ENCODE data around the gene ENGASE.

ENGASE gene

GRCh38 chr17:79116575-79117368 lies 42.1 kb downstream of the ENGASE start:
- no peak for DNase-seq

- no peak for DNase-seq
These were observed 43.4 kb downstream of the ENGASE start for GRCh38 chr17:79117905-79118487.

DNA sequence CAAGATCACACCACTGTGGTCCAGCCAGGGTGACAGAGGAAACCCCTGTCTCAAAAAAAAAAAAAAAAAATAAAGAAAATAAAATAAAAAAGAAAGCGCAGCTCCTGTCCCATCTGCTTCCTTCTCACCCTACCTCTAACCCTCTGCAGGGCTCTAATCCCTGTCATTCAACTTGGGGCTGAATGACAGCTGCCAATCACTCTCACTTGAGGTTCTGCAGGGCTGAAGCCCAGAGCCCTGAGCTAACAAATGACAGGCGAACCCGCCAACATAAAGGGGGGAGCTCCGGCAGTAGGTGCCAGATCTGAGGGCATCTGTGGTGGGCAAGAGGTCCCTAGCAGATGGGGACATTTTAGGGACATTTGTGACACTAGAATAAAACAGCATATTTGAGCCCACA lies 44.3 kb downstream of the ENGASE start:
- DNase-seq = no peak

GRCh38 chr17:79120259-79120658 lies 45.6 kb downstream of the ENGASE start:
- DNase-seq = no peak

DNA sequence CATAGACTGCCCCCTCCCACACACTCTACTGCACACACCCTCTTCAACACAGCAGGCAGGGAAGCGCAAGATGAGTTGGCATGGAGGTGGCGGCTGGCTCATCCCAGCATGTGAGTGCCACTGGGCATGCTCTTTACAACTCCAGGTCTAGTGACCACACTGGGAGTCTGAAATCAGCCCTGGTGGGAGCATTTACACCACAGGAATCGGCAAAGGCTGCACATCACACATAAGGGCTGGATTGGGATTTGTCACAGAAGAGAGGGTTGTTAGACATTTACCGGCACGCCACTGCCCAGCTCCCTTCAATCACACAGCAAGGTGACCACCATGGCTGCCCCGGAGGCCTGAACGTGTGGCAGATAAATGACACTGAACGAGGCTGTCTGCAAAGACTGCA lies 49.4 kb downstream of the ENGASE start:
- no peak for DNase-seq

DNA sequence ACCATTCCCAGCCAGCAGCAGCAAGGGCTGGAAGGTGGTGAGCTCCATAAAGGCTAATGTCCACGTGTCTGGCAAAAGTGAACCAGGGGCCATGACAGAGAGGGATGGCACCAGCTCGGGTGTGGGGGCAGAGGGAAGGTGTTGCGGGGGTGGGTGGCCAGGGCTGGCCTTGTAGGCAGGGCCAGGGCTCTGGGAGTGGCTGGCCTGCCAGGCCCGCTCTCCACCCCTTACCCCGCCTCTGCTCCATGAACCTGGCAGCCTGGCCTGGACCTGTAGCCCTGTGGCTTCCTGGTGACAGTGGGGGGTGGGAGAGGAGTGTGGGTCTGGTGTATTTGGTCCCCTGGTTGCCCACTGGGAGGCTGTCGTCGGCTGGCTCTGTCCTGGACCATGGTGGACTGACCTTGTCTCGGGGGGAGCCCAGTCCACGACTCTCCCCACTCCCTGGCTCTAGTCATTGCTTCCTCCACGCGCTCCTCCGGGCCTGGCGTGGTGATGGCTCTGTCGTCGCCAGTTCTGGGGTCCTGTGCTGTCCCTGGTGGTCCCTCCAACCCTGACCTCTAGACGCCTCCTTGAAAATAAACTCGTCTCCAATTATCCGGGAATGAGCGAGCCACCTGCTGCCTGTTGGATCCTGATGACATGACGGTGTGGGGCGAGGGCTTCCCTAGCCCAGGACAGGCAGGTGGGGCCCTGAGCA lies 50.0 kb downstream of the ENGASE start:
- no peak for DNase-seq

DNA sequence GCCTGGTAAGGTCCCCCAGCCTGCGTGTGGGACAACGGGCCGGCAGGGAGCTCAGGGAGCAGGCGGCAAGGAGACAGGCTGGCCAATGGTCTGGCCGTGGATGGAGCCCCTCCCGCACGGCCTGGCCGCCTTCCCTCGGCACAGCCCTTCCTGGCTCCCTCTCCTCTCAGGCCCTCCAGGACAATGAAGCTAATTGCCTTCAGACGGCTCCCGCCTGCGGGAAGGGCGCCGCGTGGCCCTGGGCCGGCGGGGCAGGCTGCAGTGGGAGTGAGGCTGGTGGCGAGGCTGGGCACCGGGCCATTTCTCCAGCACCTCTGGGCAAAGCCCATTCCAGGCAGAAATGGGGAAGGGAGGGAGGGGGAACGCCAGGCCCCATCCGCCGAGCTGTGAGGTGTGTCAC lies 50.9 kb downstream of the ENGASE start:
- DNase-seq = no peak

DNA sequence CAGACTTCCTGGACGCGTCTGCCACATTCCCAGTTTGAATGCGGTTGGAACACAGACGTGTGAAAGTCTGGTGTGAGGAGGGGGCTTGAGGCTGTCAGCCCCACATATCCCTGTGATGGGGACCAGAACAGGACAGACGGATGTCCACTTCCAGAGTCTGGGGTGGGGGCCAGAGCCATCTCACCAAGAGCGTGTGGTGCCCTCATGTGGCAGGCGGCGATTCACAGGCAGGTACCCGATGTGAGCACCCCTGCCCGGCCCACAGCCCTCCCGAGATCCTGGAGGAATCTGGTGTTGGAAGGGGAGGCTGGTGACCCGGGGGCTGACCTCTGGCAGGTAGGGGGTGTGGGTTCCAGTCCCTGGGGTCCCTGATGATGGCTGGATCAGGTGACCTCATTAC lies 51.5 kb downstream of the ENGASE start:
- DNase-seq = no peak

DNA sequence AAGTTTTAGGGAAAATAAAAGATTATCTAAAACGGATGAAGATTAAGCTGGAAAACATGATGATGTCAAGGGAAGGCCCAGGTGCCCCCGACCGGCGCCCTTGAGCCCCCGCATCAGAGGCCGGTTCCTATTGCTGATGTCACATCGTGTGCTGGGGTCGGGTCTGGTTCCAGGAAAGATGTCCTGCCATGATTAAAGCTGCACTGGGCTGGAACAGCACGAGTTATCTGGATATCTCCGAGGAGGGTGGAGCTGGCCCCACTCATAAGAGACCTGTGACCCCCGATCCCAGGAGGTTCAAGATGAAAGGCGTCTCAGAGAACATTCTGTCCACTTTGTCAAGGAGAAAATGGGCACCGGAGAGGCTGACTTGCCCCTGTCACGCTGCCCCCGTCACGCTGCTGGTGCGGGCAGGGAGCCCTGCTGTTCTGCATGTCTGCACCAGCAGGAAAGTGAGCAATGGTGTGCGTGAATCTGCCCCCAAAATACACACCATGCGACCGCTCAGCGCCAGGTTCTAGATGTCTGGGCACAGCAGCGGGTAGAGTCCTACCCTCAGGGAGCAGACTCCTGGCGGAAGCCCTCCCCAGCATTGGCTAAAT lies 53.0 kb downstream of the ENGASE start:
- no peak for DNase-seq

DNA sequence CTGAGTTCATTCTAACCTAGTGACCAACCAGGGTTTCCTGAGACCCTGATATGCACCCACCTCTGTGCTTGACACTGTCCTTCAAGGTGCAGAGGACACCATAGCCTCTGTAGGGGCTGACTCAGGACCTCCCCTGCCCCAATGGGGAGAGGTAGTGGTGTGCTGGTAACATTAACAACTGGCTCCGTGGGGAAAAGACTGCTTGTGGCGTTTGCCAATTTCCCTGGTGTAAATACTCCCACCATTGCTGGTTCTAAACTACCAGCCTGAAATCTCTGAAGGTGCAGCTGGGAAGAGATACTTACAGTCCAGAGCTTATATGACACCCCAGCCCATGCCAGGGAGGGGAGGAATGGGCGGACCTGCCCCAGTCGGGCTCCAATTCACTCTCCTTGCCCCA lies 54.9 kb downstream of the ENGASE start:
- no peak for DNase-seq

DNA sequence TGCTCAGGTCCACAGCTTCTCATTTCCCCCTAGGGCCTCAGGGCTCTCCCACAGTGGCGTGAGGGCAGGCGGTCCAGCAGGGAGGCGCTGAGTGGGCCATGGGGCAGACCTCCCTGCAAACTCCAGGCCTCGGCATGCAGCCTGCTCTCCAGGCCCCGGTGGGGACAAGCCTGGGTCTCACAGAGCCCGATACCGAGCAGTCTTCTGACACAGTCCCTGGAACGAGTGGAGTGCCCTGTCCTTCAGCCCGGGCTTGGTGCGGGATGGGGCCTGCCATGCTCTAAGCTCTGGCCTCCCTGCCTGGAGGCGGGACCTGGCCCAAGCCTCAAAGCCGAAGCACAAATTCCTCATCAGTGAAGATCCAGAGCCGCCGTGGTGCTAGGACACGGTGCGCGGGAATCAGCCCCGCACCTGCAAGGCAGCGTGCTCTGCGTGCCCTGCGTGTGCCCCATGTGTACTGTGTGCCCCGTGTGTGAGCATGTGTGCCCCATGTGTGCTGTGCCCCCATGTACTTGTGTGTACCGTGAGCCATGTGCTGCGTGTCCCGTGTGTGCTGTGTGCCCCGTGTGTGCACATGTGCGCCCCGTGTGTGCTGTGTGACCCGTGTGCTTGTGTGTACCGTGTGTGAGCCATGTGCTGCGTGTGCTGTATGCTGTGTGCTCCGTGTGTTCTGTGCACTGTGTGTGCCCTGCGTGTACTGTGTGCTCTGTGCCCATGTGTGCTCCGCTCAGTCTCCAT lies 56.1 kb downstream of the ENGASE start:
- DNase-seq = no peak

DNA sequence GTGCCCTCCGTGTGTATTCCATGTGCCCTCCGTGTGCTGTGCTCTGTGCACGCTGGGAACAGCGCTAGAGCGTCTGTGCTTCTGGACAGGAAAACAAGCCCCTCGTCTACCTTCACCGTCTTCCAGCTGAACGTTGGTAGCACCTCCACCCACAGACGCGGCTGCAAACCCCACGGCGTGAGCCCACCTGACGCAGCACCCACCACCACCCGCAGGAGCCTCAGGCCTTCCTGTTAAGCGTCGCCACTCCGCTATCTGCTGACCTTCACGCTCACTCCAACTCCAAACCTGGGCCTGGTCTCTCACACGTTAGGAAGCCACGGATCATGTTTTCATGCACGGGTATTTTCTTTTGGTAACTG lies 56.6 kb downstream of the ENGASE start:
- DNase-seq = no peak

- no peak for DNase-seq
These were observed 57.1 kb downstream of the ENGASE start for GRCh38 chr17:79131701-79132100.

DNA sequence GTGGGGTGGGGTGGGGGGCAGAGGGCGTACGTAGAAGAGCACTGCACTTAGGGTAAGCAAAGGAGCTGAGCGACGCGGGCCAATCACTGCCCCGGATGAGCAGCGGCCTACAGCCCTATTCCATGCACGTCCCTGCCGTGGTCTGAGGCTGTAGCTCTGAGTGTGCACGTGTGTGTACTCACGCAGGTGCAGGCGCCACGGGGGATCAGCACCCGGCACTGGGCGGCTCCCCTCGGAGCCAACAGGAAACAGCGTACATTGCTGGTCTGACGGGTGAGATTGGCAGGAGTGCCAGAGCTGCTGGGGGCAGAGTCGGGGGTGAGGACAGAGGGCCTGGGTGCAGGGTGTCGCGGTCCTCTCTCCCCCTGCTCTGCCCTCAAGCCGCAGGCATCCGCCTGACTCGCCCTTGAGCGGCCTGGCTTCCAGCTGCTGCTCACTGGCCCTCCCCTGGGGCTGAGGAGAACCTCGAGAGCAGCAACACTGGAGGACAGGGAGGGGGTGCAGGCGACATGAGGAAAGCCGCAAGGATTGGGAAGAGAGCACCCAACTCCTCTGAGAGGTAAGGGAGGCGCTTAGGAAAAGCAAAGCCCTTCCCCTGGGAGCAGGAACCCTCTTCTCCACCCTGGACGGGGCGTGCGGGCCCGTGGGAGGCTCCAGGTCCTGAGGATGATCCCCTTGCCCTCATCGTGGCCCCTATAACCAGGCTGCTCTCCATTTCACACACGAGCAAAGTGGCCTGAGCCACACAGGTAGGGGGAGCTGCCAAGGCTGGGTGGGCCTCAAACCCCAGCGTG lies 57.8 kb downstream of the ENGASE start:
- no peak for DNase-seq

GRCh38 chr17:79133214-79133613 lies 58.6 kb downstream of the ENGASE start:
- no peak for DNase-seq

DNA sequence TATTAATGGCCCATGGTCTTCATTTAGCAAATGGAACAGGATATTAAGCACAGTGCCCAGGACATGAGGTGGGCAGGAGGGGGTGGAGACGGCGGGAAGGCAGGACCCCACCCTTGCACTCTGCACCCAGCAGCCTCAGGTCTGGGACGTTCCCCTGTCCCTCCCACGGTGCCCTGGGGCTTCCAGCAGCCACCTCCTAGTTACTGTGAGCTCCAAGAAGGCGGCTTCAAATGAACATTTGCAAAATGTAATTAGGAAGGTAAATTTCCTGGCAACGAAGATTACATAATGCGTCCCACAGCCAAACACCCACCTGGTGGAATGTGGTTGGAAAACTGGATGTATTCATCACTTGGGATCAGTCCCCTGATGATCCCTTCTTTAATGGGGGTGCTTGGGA lies 59.4 kb downstream of the ENGASE start:
- no peak for DNase-seq

DNA sequence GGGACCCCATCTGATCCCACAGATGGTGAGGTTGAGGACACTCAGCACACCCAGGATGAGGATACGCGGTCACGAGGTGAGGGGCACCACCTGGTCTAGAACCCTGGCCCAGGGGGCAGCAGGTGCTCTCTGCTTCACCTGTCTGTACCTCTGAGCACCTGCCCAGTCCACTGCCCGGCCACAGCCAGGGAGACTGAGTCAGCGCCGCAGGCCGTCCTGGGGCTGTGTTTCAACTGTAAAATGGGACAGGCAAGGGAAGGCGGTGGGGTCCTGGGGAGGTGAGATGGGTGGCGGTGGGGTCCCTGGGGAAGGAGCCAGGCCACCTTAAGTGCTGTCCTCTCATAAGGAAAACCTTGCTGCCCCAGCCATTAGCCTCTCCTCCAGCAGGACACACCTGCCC lies 60.4 kb downstream of the ENGASE start:
- no peak for DNase-seq

DNA sequence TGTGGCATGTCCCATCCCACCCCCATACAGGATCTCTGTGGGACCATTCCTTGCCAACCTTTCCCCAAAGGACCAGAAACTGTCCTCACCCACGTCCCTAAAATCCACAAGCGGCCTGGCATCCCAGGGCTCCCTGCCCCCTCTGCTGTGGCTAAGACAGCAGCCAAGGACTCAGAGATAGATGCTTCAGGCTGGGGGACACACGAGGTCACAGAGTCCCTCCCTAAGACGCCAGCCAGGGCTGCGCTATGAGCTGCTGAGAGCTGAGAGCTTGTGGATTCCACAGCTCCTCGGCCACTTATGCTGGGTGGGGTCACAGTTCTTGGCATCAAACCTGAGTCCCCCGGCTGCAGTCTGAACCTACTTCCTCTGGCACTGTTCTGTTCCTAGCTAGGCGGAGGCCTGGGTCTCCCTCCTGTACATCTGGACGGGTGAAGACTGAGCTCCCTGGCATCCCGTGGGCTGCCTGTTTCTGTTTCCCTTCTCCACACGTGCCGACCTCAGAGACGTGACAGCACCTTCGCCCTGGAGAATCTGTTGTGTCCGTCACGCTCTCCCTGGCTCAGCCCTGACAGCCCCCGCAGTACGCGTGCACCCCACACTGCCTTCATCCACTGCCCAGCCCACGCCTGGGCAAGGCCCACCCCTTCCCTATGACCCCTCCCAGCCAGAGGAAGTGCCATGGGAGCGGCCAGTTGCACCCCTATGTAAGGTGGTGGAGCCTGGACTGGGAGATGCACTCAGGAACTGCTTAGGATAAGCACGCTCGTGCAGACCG lies 61.2 kb downstream of the ENGASE start:
- no peak for DNase-seq

Measured in activated CD4-positive, alpha-beta T cell treated with anti-CD3 and anti-CD28 coated beads, Interleukin-10, Interleukin-2, amounts not matched to agents 100 ng/mL and 50 ng/mL, durations not matched to agents 16 hours and 8 hours (primary cell).